NCI-H128 (cell line): Measurements from ENCODE around the gene OR56B1.

Experiments used
- DNase-seq: peaks from one replicate; lab custom pipeline; 2025; ENCODE audit not compliant: unreplicated experiment; lab: John Stamatoyannopoulos, UW

Gene OR56B1

DNA sequence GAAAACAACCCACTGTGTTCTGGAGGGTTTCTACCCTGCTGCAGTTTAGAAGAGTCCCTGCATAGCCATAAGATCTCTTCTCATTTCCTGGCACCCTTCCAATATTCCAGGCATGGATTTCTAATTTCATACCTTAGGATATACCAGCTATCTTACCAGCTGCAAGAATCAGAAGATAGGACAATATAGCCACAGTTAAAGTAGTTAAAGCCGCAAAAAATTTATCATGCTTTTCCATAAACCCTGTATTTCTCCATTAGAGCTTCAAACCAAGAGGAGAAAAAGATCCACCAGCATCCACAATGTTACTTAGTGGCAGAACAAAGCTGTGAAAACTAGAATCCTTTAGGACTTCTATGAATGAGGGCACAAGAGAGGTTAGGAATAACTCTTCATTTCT is 8.6 kb upstream of the OR56B1 start:
- DNase-seq, result no peak

DNA sequence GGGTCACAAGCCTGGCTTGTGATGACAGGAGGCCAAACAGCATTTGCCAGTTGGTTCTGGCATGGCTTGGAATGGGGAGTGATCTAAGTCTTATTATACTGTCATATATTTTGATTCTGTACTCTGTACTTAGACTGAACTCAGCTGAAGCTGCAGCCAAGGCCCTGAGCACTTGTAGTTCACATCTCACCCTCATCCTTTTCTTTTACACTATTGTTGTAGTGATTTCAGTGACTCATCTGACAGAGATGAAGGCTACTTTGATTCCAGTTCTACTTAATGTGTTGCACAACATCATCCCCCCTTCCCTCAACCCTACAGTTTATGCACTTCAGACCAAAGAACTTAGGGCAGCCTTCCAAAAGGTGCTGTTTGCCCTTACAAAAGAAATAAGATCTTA is 843 bp downstream of the OR56B1 start:
- no peak for DNase-seq

DNA sequence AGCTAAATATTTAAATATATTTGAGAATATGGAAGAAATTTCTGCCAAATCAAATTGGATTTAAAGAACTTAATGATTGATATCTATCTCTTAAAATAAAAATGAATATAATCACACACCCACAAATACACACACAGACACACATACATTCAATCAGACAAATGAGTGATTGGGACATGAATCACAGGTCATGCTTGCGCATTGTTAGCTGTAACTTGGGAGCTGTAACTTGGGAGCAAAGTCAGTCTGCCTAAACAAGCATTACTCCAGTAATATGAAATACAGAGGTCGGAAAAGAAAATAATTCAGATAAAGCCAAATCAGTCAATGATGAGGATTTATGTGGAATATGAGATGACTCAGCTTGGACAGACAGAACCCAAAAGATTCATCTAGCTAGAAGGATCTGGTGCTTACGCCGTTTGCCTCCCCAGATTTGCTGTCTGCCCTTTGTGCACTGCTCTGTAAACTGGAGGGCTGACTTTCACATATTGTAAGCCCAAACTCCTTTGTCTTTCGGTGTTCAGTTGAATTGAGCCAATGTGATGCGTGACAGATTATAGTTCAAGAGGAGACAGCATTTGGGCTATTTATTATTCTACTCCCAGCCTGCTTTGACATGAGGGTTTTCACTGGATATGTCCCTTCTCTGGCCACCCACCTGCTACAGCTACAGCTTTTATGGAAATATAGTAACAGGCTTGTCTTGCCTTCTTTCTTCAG is 1.6 kb downstream of the OR56B1 start:
- no peak for DNase-seq

DNA sequence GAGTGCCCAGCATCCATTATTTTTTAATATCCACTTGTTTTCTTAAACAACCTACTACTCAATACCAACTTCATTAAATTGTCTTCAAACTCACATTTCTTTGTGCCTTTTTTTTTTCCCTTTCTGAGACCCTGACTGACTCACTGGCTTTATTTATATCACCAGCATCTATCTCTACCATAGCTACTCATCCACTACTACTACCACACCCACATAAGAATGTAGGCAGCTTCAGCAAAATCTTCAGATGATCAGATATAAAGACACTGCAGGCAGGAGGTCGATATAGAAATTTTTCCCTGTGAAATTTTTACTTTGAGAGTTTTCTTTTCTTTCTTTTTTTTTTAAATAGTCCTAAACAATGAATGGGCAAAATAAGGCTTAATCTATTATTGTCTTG is 2.2 kb downstream of the OR56B1 start:
- no peak for DNase-seq

DNA sequence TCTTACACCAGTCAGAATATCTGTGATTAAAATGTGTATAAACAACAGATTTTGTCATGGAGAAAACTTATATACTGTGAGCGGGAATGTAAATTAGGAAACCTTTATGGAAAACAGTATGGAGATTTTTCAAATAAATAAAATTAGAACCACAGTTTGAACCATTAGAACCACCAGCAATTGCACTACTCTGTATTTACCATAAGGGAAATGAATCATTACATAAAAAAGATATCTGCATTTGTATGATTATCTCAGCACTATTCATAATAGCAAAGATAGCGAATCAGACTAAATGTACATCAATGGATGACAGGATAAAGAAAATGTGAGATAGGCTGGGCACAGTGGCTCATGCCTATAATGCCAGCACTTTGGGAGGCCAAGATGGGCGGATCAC is 10.4 kb downstream of the OR56B1 start:
- no peak for DNase-seq

DNA sequence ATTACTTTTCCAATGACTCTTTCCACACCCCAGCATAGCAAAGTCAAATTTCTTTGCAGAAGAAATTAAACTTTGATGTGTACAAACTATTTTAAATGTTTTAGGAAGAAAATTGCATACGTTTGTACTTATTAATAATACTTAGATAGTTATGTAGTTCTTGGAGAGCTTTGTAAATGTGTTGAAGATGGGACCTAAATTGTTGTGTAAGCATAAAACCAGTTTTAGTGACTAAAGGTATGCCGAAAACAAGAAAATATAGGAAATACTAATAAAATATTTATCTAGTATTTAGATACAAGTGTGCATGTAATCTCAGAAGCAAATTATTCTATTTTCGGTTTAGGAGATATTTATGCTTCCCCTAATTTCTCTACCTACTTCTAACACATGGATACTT is 13.6 kb downstream of the OR56B1 start:
- no peak for DNase-seq

DNA sequence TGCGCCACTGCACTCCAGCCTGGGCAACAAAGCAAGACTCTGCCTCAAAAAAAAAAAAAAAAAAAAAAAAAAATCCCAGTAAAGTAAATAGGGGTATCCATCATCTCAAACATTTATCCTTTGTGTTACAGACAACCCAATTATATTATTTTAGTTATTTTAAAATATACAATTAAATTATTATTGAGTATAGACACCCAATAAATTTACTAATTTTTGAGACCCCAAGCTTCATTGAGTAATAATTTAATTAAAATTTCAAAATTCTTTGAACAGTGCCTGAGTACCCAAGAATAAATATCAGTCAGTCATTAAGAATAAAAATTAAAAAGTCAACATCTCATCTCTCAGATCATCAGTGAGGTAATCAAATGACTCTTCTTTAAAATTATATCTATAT is 17.7 kb downstream of the OR56B1 start, which contains the start of gene OR52N4:
OR52N4 (plus strand) TSS at position 301 of the 400 bp plus-strand sequence. CDS start 498 bp downstream, outside the sequence.
- no peak for DNase-seq

DNA sequence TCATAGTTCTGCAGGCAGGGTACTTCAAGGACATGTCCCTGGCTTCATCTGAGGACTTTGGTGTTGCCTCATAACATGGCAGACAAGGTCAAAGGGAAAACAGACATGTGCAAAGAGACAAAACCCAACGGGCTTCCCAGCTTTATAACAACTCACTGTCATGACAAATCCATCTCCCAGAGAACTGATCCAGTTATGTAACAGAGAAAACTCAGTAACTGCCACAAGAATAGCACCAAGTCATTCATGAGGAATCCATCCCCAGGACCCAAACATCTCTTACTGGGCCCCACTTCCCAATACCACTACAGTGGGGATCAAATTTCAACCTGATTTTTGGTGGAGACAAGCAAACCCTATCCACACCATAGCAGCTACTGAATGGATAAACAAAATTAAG is 30.8 kb downstream of the OR56B1 start:
- DNase-seq, result no peak

DNA sequence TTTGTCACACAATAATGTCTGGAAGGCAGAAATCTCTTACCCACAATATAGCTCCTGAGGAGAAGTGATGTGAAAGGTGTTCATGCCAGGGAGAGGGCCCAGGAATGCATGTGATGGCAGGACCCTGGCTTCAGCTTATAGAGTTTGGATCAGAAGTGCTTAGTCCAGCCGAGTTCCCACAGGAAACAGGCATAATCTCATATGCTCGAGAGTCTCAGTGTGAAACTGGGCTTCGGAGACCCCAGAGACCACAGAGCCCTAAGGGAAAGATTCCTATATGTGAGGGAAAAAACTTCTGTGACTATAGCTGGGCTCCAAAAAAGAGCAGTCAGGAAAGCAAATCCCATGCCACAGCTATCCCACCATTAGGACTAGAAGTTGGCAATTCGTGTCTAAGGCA is 47.0 kb downstream of the OR56B1 start, which contains the start of gene OR52N5:
OR52N5 (minus strand) TSS at position 101 of the 400 bp plus-strand sequence. CDS start 4,721 bp downstream, outside the sequence.
- DNase-seq, result no peak
